GM23338 (cell line): ENCODE data around the gene SNX15. TPM values are rescaled to one million over a fixed set of nuclear protein-coding genes. Genes with fewer than 3 reads are reported as not detected.

Experiments
- ATAC-seq: fragments of 200-7000 bp; cut with Tn5 transposase; 3 replicates; pipeline ENCODE4 v1.9.1; 2020
- DNase-seq: peaks from one replicate; pipeline ENCODE4 v3.0.0-alpha.2; 2015; ENCODE audit warnings: low spot score
- H2AFZ ChIP-seq: fragments of 200-600 bp; sonication (generic); 2 replicates; pipeline ENCODE4 v1.8.0; 2016; ENCODE audit warnings: antibody characterized with exemption, mild to moderate bottlenecking, moderate library complexity
- H3F3A ChIP-seq: fragments of 200-600 bp; sonication (generic); replicated peaks from 2 replicates; pipeline ENCODE4 v1.8.0; 2017; ENCODE audit warnings: antibody characterized with exemption, mixed run types, low read depth
- H3K27ac ChIP-seq: fragments of 200-600 bp; sonication (generic); 2 replicates; pipeline ENCODE4 v1.6.1; 2016; ENCODE audit warnings: low read depth
- H3K27me3 ChIP-seq: fragments of 200-600 bp; sonication (generic); 2 replicates; pipeline ENCODE4 v1.8.0; 2016; ENCODE audit warnings: mild to moderate bottlenecking, mixed run types, moderate library complexity; ENCODE audit not compliant: insufficient read depth
- H3K36me3 ChIP-seq: fragments of 200-600 bp; sonication (generic); 2 replicates; pipeline ENCODE4 v1.8.0; 2016; ENCODE audit warnings: mild to moderate bottlenecking; ENCODE audit not compliant: insufficient read depth
- H3K4me1 ChIP-seq: fragments of 200-600 bp; sonication (generic); 2 replicates; pipeline ENCODE4 v1.8.0; 2016; ENCODE audit warnings: mild to moderate bottlenecking, moderate library complexity; ENCODE audit not compliant: insufficient read depth
- H3K4me2 ChIP-seq: fragments of 200-600 bp; sonication (generic); 2 replicates; pipeline ENCODE4 v1.7.1; 2017; ENCODE audit warnings: mixed run types
- H3K4me3 ChIP-seq: fragments of 200-600 bp; sonication (generic); 2 replicates; pipeline ENCODE4 v1.6.1; 2016; ENCODE audit warnings: mixed run types
- H3K79me2 ChIP-seq: fragments of 200-600 bp; sonication (generic); replicated peaks from 2 replicates; pipeline ENCODE4 v1.8.0; 2017; ENCODE audit warnings: mild to moderate bottlenecking; ENCODE audit not compliant: insufficient read depth
- H3K9me2 ChIP-seq: fragments of 200-600 bp; sonication (generic); 2 replicates; pipeline ENCODE4 v1.8.0; 2017; ENCODE audit not compliant: insufficient read depth
- H4K20me1 ChIP-seq: fragments of 200-600 bp; sonication (generic); replicated peaks from 2 replicates; pipeline ENCODE4 v1.8.0; 2017; ENCODE audit warnings: mild to moderate bottlenecking; ENCODE audit not compliant: insufficient read depth
- H3K27ac Mint-ChIP-seq: 2 replicates; pipeline ENCODE4 v1.8.0; 2020; ENCODE audit warnings: inconsistent platforms, mild to moderate bottlenecking, moderate library complexity, mixed read lengths
- H3K27me3 Mint-ChIP-seq: 3 replicates; pipeline ENCODE4 v1.8.0; 2022; ENCODE audit warnings: low read depth, mild to moderate bottlenecking, moderate library complexity, mixed read lengths, inconsistent platforms; ENCODE audit not compliant: insufficient read depth, poor library complexity
- H3K36me3 Mint-ChIP-seq: 3 replicates; pipeline ENCODE4 v1.8.0; 2021; ENCODE audit warnings: low read depth, mild to moderate bottlenecking, inconsistent platforms, moderate library complexity, mixed read lengths
- H3K4me1 Mint-ChIP-seq: 3 replicates; pipeline ENCODE4 v1.8.0; 2020; ENCODE audit warnings: mild to moderate bottlenecking, inconsistent platforms, mixed read lengths
- H3K4me3 Mint-ChIP-seq: 3 replicates; pipeline ENCODE4 v1.8.0; 2021; ENCODE audit warnings: moderate library complexity, mild to moderate bottlenecking, inconsistent platforms, mixed read lengths
- H3K9me3 Mint-ChIP-seq: 3 replicates; pipeline ENCODE4 v1.8.0; 2020; ENCODE audit warnings: moderate library complexity, mild to moderate bottlenecking, inconsistent platforms, mixed read lengths
- CREB1 ChIP-seq: fragments of 250-450 bp; sonication (Bioruptor Pico); IDR thresholded peaks from 2 replicates; pipeline ENCODE4 v1.5.0; 2020; ENCODE audit warnings: low read depth, mild to moderate bottlenecking, moderate library complexity
- ETS1 ChIP-seq: IDR thresholded peaks from 2 replicates; pipeline ENCODE4 v1.6.1; 2016; ENCODE audit warnings: antibody characterized with exemption
- JUNB ChIP-seq: IDR thresholded peaks from one replicate; pipeline ENCODE4 v1.6.1; 2016; ENCODE audit warnings: antibody characterized with exemption; ENCODE audit not compliant: unreplicated experiment
- NANOG ChIP-seq: IDR thresholded peaks from 2 replicates; pipeline ENCODE4 v1.6.1; 2016; ENCODE audit warnings: antibody characterized with exemption, borderline replicate concordance
- POLR2AphosphoS5 ChIP-seq: IDR thresholded peaks from 2 replicates; pipeline ENCODE4 v1.6.1; 2016; ENCODE audit warnings: antibody characterized with exemption, low read depth
- REST ChIP-seq: IDR thresholded peaks from one replicate; pipeline ENCODE4 v1.6.1; 2018; ENCODE audit warnings: antibody characterized with exemption; ENCODE audit not compliant: unreplicated experiment
- ZNF331 ChIP-seq: fragments of 250-450 bp; sonication (Bioruptor Pico); IDR thresholded peaks from 2 replicates; pipeline ENCODE4 v1.5.0; 2020; ENCODE audit warnings: low read depth, mild to moderate bottlenecking, moderate library complexity
- ZNF462 ChIP-seq: fragments of 250-450 bp; sonication (Bioruptor Pico); IDR thresholded peaks from 2 replicates; pipeline ENCODE4 v1.5.0; 2020; ENCODE audit warnings: mild to moderate bottlenecking, moderate library complexity
- polyA plus RNA-seq: library from polyadenylated mRNA; unstranded; fragments of >200 nt; fragmentation: Nextera tagmentation; extraction: Ambion mirVana; gene quantifications from 2 replicates; pipeline ENCODE4 v1.2.1, GENCODE V29; 2016
- total RNA-seq: library from RNA; depleted of rRNA; stranded (reverse); fragments of >200 nt; shearing (Covaris generic); gene quantifications from 2 replicates; pipeline ENCODE4 v1.2.3, GENCODE V29; 2014
- TF ChIP-seq, protein P1 (sequence below), 2 experiments: fragments of 200-600 bp in 1 of 2; sonication (generic) in 1 of 2; conservative IDR thresholded peaks; 2 replicates each; pipeline versions ENCODE4 v1.5.1 to v1.6.1; 2016 to 2017; ENCODE audit warnings: antibody characterized with exemption in 2 of 2, low read depth in 2 of 2, mild to moderate bottlenecking in 2 of 2, moderate library complexity in 1 of 2

The SNX15 gene
- total and polyA plus RNA-seq, 2 experiments from 2014 or later: 13.0 to 21.4 TPM

DNA sequence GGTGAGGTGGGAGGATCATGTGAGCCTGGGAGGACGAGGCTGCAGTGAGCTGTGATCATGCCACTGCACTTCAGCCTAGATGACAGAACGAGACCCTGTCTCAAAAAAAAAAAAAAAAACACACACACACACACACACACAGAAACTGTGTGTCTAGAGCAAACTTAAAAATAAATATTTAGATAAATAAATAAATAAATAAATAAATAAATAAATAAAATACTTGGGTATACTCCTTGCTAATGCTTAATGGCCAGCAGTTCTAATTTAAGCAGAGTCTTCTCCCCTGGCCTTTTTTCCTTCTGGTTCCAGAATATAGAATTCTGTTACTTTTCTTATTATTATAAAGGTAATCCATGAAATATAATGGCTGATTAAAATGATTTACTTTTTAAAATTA, 18.4 kb upstream of the SNX15 start (continued):
- TF ChIP-seq REST (no peak), JUNB (no peak), CREB1 (no peak), ZNF462 (CRISPR knock-in tag) (no peak)

DNA sequence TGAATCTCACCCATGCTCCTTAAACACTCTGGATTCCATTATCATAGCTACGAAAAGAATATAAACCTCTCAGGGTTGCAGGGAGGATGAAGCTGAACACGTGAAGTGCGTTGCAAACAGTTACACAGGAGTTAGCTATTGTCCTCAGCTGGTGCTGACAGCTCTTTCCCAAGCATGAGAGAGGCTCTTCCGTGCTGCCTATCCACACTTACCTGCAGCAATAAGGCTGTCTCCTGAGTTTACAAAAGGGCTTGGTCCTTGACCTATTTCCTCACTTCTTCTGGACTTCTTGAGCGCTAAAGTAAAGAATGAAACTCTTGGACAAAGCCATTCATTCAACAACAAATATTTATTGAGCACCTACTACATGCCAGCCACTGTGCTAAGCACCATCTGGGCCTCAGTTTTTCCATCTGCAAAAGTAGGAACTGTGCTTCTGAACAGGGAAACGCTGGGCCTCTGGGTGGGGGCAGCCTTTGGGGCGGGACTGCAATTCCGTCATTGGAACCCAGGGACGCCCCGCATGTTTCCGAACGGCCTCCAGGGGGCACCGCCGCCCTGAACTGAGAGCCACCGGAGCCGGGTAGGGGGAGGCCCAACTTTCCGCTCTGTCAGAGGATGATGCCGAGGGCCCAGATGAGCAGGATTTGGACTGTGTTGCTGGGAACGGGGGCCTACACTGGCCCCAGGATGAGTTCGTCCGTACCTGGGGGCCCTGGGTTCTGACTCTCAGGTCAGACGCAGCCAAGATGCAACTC, 13.9 kb upstream of the SNX15 start:
- DNase-seq: peak; percentile 94
- no peaks in the 10 kb centered on the region for H3K27me3 ChIP-seq
- Mint-ChIP-seq H3K4me1 (peaks cover 13% of the 10 kb centered on the region; the same call in 2 of the 3 replicates), H3K4me3 (peak overlapping the region; percentile 83), H3K9me3 (no peaks in the 10 kb centered on the region; the same call in 2 of the 3 replicates), H3K27me3 (peaks cover 17% of the 10 kb centered on the region), H3K27ac (peak overlapping the region; percentile 96), H3K36me3 (peaks cover 18% of the 10 kb centered on the region)
- peaks cover 20% of the 10 kb centered on the region; the same call in 1 of the 2 replicates for H3F3A ChIP-seq
- TF ChIP-seq POLR2AphosphoS5: peak; percentile 61
- no peak for TF ChIP-seq NANOG
- TF ChIP-seq ETS1: 0 out of 2 replicates have a peak, but pooled peaks have one; percentile 23
- no peak for TF ChIP-seq ZNF331 (CRISPR knock-in tag)
- TF ChIP-seq, protein P1, sequence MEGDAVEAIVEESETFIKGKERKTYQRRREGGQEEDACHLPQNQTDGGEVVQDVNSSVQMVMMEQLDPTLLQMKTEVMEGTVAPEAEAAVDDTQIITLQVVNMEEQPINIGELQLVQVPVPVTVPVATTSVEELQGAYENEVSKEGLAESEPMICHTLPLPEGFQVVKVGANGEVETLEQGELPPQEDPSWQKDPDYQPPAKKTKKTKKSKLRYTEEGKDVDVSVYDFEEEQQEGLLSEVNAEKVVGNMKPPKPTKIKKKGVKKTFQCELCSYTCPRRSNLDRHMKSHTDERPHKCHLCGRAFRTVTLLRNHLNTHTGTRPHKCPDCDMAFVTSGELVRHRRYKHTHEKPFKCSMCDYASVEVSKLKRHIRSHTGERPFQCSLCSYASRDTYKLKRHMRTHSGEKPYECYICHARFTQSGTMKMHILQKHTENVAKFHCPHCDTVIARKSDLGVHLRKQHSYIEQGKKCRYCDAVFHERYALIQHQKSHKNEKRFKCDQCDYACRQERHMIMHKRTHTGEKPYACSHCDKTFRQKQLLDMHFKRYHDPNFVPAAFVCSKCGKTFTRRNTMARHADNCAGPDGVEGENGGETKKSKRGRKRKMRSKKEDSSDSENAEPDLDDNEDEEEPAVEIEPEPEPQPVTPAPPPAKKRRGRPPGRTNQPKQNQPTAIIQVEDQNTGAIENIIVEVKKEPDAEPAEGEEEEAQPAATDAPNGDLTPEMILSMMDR (conservative IDR thresholded peaks at IDR 0.05; ENCODE audit: low read depth in 2 of 2): peak; percentile 75 to 86
- TF ChIP-seq CREB1: peak; percentile 69
- peak overlapping the region; percentile 99 for H3K4me2 ChIP-seq
- H3K27ac ChIP-seq: peak overlapping the region; percentile 99
- H3K9me2 ChIP-seq: no peaks in the 10 kb centered on the region
- ATAC-seq: peak; percentile 81
- H4K20me1 ChIP-seq: 0 out of 2 replicates have a peak, but pooled peaks cover 2% of the 10 kb centered on the region
- peaks cover 11% of the 10 kb centered on the region; the same call in 1 of the 2 replicates for H3K79me2 ChIP-seq
- H3K36me3 ChIP-seq: no peaks in the 10 kb centered on the region
- no peaks in the 10 kb centered on the region; the same call in 1 of the 2 replicates for H3K4me1 ChIP-seq
- peak overlapping the region; percentile 88 for H3K4me3 ChIP-seq
- H2AFZ ChIP-seq: peak overlapping the region; percentile 95
